Stimulated activated CD4-positive, alpha-beta T cell treated with anti-CD3 and anti-CD28 coated beads, Interleukin-15, amount 100 ng/mL, for 48 hours (primary cell): Measurements from ENCODE around the gene LASP1NB.

Experiments used
- DNase-seq, 2 donors: peaks; one replicate each; pipeline ENCODE4 v3.0.0-alpha.2; 2020; ENCODE audit warnings: low read depth in 2 of 2

The LASP1NB gene

GRCh38 chr17:38925263-38925995 is at the start of gene LASP1NB:
Gene LASP1NB (plus strand): TSS chr17:38925614.
- DNase-seq, result peak in 1 of 2 donors; percentile 42

GRCh38 chr17:38877130-38877851 is 48.1 kb upstream of the LASP1NB start:
- DNase-seq, result no peak

- DNase-seq, result no peak
Observed at GRCh38 chr17:38879878-38880665, 45.3 kb upstream of the LASP1NB start.

- no peak for DNase-seq
Observed at GRCh38 chr17:38881600-38882191, 43.7 kb upstream of the LASP1NB start.

- no peak for DNase-seq
Observed at GRCh38 chr17:38882870-38883269, 42.5 kb upstream of the LASP1NB start.

- DNase-seq, result no peak
Observed at GRCh38 chr17:38883592-38884526, 41.6 kb upstream of the LASP1NB start.

GRCh38 chr17:38885044-38885727 is 40.2 kb upstream of the LASP1NB start:
- DNase-seq, result no peak

- no peak for DNase-seq
Observed at GRCh38 chr17:38885728-38886642, 39.4 kb upstream of the LASP1NB start.

GRCh38 chr17:38886643-38887010 is 38.8 kb upstream of the LASP1NB start:
- no peak for DNase-seq

GRCh38 chr17:38888842-38889241 is 36.6 kb upstream of the LASP1NB start:
- no peak for DNase-seq

- DNase-seq, result no peak
Observed at GRCh38 chr17:38889745-38890409, 35.5 kb upstream of the LASP1NB start.

- DNase-seq, result no peak
Observed at GRCh38 chr17:38890410-38890746, 35.0 kb upstream of the LASP1NB start.

GRCh38 chr17:38891441-38891840 is 34.0 kb upstream of the LASP1NB start:
- no peak for DNase-seq

GRCh38 chr17:38892083-38892482 is 33.3 kb upstream of the LASP1NB start:
- no peak for DNase-seq

- DNase-seq, result no peak
Observed at GRCh38 chr17:38892620-38893019, 32.8 kb upstream of the LASP1NB start.

GRCh38 chr17:38893113-38893512 is 32.3 kb upstream of the LASP1NB start:
- no peak for DNase-seq

GRCh38 chr17:38893607-38894006 is 31.8 kb upstream of the LASP1NB start:
- DNase-seq, result no peak

- DNase-seq, result no peak
Observed at GRCh38 chr17:38894276-38894675, 31.1 kb upstream of the LASP1NB start.
